ENCODE results near the gene PLPP3. TPM values are rescaled to one million over a fixed set of nuclear protein-coding genes. Genes with fewer than 3 reads are reported as not detected.

Gene PLPP3
- total RNA-seq, 4 donors from 2014 or later: 16.5 to 116 (median 33.5) TPM

DNA sequence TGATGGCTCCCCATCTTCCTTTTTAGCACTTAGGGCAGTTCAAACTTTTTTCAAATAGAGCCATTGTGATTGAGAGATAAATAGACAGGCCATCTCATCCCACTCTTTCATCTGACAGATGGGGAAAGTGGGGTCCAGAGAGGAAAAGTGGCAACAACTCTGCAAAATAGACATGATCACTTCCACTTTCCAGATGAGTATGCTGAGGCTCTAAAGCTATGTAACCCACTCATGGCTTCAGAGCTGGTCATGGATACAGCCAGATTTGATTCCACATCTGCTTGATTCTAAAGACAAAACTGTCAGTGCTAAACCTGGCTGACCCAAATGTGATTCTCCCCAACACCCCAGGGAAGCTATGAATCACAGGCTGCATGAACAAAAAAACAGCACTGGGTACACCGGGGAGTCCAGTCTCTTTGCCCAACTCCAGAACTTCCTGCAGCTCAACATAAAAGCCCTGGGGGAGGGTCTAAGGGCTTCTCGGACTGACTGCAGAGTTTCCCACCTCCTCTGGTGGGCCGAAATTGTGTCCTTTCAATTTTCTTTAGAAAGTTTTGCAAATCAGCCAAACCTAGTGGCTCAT lies 59.3 kb downstream of the PLPP3 start:
- no peaks in the 10 kb centered on the region for H3K27me3 ChIP-seq
- peaks cover 0 to 57% (median 7%) of the 10 kb centered on the region in 3 donors for H3K36me3 ChIP-seq
- H3K4me1 ChIP-seq: peaks cover 11 to 72% (median 18%) of the 10 kb centered on the region in 3 donors
- no peak for DNase-seq
- 40 to 100% methylated on average over 1 of the region's 3 CpGs for WGBS, 2 donors
- TF ChIP-seq CTCF (IDR thresholded peaks at IDR 0.05): no peak
- TF ChIP-seq POLR2A (IDR thresholded peaks at IDR 0.05): no peak
- H3K4me3 ChIP-seq: no peak overlapping the region
- H3K9me3 ChIP-seq: no peaks in the 10 kb centered on the region
- H3K27ac ChIP-seq: peak overlapping the region in 1 of 4 donors; percentile 13
- intact Hi-C loops (cut with DNase I): no loop called here

GRCh38 chr1:56517404-56518130 lies 61.8 kb downstream of the PLPP3 start:
- no peaks in the 10 kb centered on the region for H3K9me3 ChIP-seq
- no peaks in the 10 kb centered on the region for H3K27me3 ChIP-seq
- no peak for DNase-seq
- intact Hi-C loops (cut with DNase I): no loop called here
- H3K4me1 ChIP-seq: peaks cover 11 to 65% (median 18%) of the 10 kb centered on the region in 3 donors
- TF ChIP-seq POLR2A (IDR thresholded peaks at IDR 0.05) (no peak), CTCF (IDR thresholded peaks at IDR 0.05) (no peak)
- H3K27ac ChIP-seq: peak overlapping the region; percentile 18 to 82 (median 70)
- H3K4me3 ChIP-seq: no peak overlapping the region
- peaks cover 0 to 50% (median 0%) of the 10 kb centered on the region in 3 donors for H3K36me3 ChIP-seq
- WGBS, 2 donors: 81 to 90% methylated on average over 2 of the region's 2 CpGs

- 26 to 44% methylated on average over 7 of the region's 7 CpGs for WGBS, 2 donors
- Histone ChIP-seq H3K27ac (peak overlapping the region; percentile 50 to 82 (median 70)), H3K4me1 (peaks cover 11 to 70% (median 18%) of the 10 kb centered on the region in 3 donors), H3K9me3 (no peaks in the 10 kb centered on the region), H3K4me3 (peak overlapping the region in 1 of 4 donors; percentile 1), H3K27me3 (no peaks in the 10 kb centered on the region), H3K36me3 (peaks cover 0 to 50% (median 3%) of the 10 kb centered on the region in 3 donors)
- no peak for DNase-seq
- TF ChIP-seq CTCF (IDR thresholded peaks at IDR 0.05): no peak
- intact Hi-C loops (cut with DNase I): no loop called here
Observed at GRCh38 chr1:56516539-56517252, 62.7 kb downstream of the PLPP3 start.

DNA sequence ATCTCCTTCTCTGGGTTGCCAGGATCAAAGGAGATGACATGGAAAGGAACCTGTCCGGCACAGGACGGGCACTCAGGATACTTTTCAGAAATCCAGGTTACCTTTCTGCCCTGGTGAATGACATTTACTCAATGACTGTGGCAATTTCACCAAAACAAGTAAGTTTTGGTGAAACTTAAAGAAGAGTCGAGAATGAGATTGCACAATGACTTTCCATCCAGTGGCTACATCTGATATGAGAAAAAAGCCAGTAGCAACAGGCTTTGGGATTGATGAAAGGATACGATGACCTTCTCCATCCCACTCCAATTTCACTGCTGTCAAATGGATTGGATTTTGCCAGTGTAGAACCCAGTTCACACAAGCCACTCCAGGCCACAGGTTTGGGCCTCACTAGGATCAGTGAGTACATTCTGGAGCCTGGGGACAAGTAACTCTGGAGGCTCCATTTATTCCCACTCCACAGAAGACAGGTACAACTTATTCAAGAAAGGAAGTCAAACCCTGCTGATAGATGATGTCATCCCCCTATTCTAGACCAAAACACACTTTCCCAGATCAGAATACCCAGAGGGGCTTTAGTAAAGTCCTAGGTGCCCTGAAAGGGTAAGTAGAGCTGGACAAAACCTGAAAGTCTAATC lies 63.3 kb downstream of the PLPP3 start:
- Histone ChIP-seq H3K4me1 (peaks cover 11 to 77% (median 18%) of the 10 kb centered on the region in 3 donors), H3K9me3 (no peaks in the 10 kb centered on the region), H3K4me3 (no peak overlapping the region), H3K27ac (peak overlapping the region; percentile 50 to 82 (median 70)), H3K36me3 (peaks cover 0 to 52% (median 4%) of the 10 kb centered on the region in 3 donors), H3K27me3 (no peaks in the 10 kb centered on the region)
- DNase-seq: no peak
- WGBS, 2 donors: 79 to 94% methylated on average over 4 of the region's 4 CpGs
- intact Hi-C loops (cut with DNase I): no loop called here
- no peak for TF ChIP-seq CTCF (IDR thresholded peaks at IDR 0.05)
- TF ChIP-seq POLR2A (IDR thresholded peaks at IDR 0.05): no peak

Measured in esophagus squamous epithelium (tissue), 5 donors.